Right atrium auricular region (tissue), 2 donors: ENCODE data around the gene NFATC2IP. TPM values are rescaled to one million over a fixed set of nuclear protein-coding genes. Genes with fewer than 3 reads are reported as not detected.
"Not testable (repeated sequence)": the region's sequence is repeated elsewhere in the genome, so short reads cannot be mapped to it uniquely, and the experiment has no call there.

ENCODE experiments used
- DNase-seq: peaks from one replicate; pipeline ENCODE4 v3.0.0-alpha.2; 2019; ENCODE audit warnings: low spot score
- H3K27ac ChIP-seq, 2 donors: fragments of 200-600 bp; sonication (generic); 1 replicate in 1 of 2; 2 replicates in 1 of 2; pipeline ENCODE4 v1.5.1; 2016 to 2019
- H3K27me3 ChIP-seq, 2 donors: fragments of 200-600 bp; sonication (generic); one replicate each; pipeline versions ENCODE4 v1.5.1 to v1.6.0; 2017 to 2019
- H3K36me3 ChIP-seq: fragments of 200-600 bp; sonication (generic); one replicate; pipeline ENCODE4 v1.5.1; 2016
- H3K4me1 ChIP-seq, 2 donors: fragments of 200-600 bp; sonication (generic); one replicate each; pipeline versions ENCODE4 v1.5.1 to v1.6.0; 2017 to 2019
- H3K4me3 ChIP-seq, 2 donors: fragments of 200-600 bp; sonication (generic); 1 replicate in 1 of 2; 2 replicates in 1 of 2; pipeline ENCODE4 v1.5.1; 2017 to 2019; ENCODE audit warnings: mild to moderate bottlenecking in 1 of 2, moderate library complexity in 1 of 2
- H3K9me3 ChIP-seq, 2 donors: fragments of 200-600 bp; sonication (generic); one replicate each; pipeline ENCODE4 v1.5.1; 2019
- CTCF ChIP-seq, 2 donors: fragments of 200-600 bp; sonication (generic); IDR thresholded peaks; one replicate each; pipeline ENCODE4 v1.5.1; 2019; ENCODE audit warnings: antibody characterized with exemption in 2 of 2
- total RNA-seq, 2 donors: library from RNA; depleted of rRNA; stranded (reverse); fragments of >200 nt; gene quantifications; one replicate each; pipeline ENCODE4 v1.1.0, GENCODE V29; 2016

The NFATC2IP gene
- total RNA-seq, 2 donors from 2014 or later: 10.6 to 13.0 TPM

- H3K4me1 ChIP-seq: no peaks in the 10 kb centered on the region
- no peaks in the 10 kb centered on the region for H3K9me3 ChIP-seq
- no peaks in the 10 kb centered on the region for H3K36me3 ChIP-seq
- H3K27me3 ChIP-seq: no peaks in the 10 kb centered on the region
- no peak overlapping the region for H3K27ac ChIP-seq
- no peak for DNase-seq
- TF ChIP-seq CTCF (IDR thresholded peaks at IDR 0.05): no peak
- no peak overlapping the region for H3K4me3 ChIP-seq
Observed at GRCh38 chr16:28935346-28935745, 15.4 kb upstream of the NFATC2IP start.

GRCh38 chr16:28935924-28936783 lies 14.6 kb upstream of the NFATC2IP start:
- TF ChIP-seq CTCF (IDR thresholded peaks at IDR 0.05): no peak
- Histone ChIP-seq H3K4me1 (no peaks in the 10 kb centered on the region), H3K27ac (no peak overlapping the region), H3K36me3 (no peaks in the 10 kb centered on the region), H3K9me3 (no peaks in the 10 kb centered on the region), H3K4me3 (peak overlapping the region in 1 of 2 donors; percentile 34), H3K27me3 (no peaks in the 10 kb centered on the region)
- DNase-seq: peak; percentile 80

- H3K36me3 ChIP-seq: no peaks in the 10 kb centered on the region
- peak overlapping the region in 1 of 2 donors; percentile 34 for H3K4me3 ChIP-seq
- no peak for TF ChIP-seq CTCF (IDR thresholded peaks at IDR 0.05)
- DNase-seq: no peak
- no peaks in the 10 kb centered on the region for H3K9me3 ChIP-seq
- no peaks in the 10 kb centered on the region for H3K27me3 ChIP-seq
- H3K27ac ChIP-seq: no peak overlapping the region
- H3K4me1 ChIP-seq: no peaks in the 10 kb centered on the region
Observed at GRCh38 chr16:28936784-28937155, 14.0 kb upstream of the NFATC2IP start.

GRCh38 chr16:28937222-28937876 lies 13.4 kb upstream of the NFATC2IP start:
- Histone ChIP-seq H3K36me3 (no peaks in the 10 kb centered on the region), H3K27me3 (no peaks in the 10 kb centered on the region), H3K9me3 (no peaks in the 10 kb centered on the region), H3K27ac (no peak overlapping the region), H3K4me3 (no peak overlapping the region), H3K4me1 (no peaks in the 10 kb centered on the region)
- no peak for TF ChIP-seq CTCF (IDR thresholded peaks at IDR 0.05)
- no peak for DNase-seq

- Histone ChIP-seq H3K4me1 (no peaks in the 10 kb centered on the region), H3K27me3 (no peaks in the 10 kb centered on the region), H3K36me3 (no peaks in the 10 kb centered on the region), H3K27ac (no peak overlapping the region), H3K4me3 (no peak overlapping the region), H3K9me3 (no peaks in the 10 kb centered on the region)
- no peak for TF ChIP-seq CTCF (IDR thresholded peaks at IDR 0.05)
- DNase-seq: no peak
Observed at GRCh38 chr16:28938721-28939120, 12.0 kb upstream of the NFATC2IP start.

- not testable (repeated sequence) for DNase-seq, H3K36me3 ChIP-seq, H3K9me3 ChIP-seq, H3K27me3 ChIP-seq, H3K4me3 ChIP-seq, H3K27ac ChIP-seq, H3K4me1 ChIP-seq
Observed at GRCh38 chr16:28939825-28940224, 10.9 kb upstream of the NFATC2IP start.
